Ovary (tissue), 9 donors: ENCODE results near the gene KCNA5. TPM values are rescaled to one million over a fixed set of nuclear protein-coding genes. Genes with fewer than 3 reads are reported as not detected.

Experiments
- DNase-seq, 5 donors: peaks; one replicate each; pipeline ENCODE4 v3.0.0-alpha.2; 2019 to 2020
- H3K27ac ChIP-seq, 2 donors: fragments of 200-600 bp; one replicate each; pipeline versions ENCODE4 v1.5.1 to v1.8.0; 2019 to 2022
- H3K27me3 ChIP-seq: fragments of 200-600 bp; one replicate; pipeline ENCODE4 v1.8.0; 2022
- H3K36me3 ChIP-seq: fragments of 200-600 bp; sonication (generic); one replicate; pipeline ENCODE4 v1.5.1; 2019
- H3K4me1 ChIP-seq: one replicate; pipeline ENCODE4 v1.8.1; 2013; ENCODE audit warnings: mild to moderate bottlenecking, moderate library complexity; ENCODE audit not compliant: insufficient read depth
- H3K4me3 ChIP-seq: fragments of 200-600 bp; sonication (generic); one replicate; pipeline ENCODE4 v1.5.1; 2017
- H3K9me3 ChIP-seq, 2 donors: fragments of 200-600 bp in 1 of 2; sonication (generic) in 1 of 2; one replicate each; pipeline versions ENCODE4 v1.5.1 to v1.8.1; 2013 to 2019; ENCODE audit warnings: mild to moderate bottlenecking in 1 of 2, moderate library complexity in 1 of 2
- CTCF ChIP-seq, 3 donors: fragments of 450-650 bp in 2 of 3; fragments of 200-600 bp in 1 of 3; IDR thresholded peaks; one replicate each; pipeline versions ENCODE4 v1.5.1 to v1.8.0; 2016 to 2022; ENCODE audit warnings: antibody characterized with exemption in 3 of 3, mild to moderate bottlenecking in 1 of 3
- EP300 ChIP-seq: sonication (generic); formaldehyde crosslinking; IDR thresholded peaks from one replicate; pipeline ENCODE4 v1.6.1; 2017; ENCODE audit warnings: antibody characterized with exemption
- POLR2A ChIP-seq: fragments of 450-650 bp; IDR thresholded peaks from one replicate; pipeline ENCODE4 v1.6.1; 2017; ENCODE audit warnings: antibody characterized with exemption, mild to moderate bottlenecking, moderate library complexity
- WGBS, 3 donors: extraction: QIAGEN DNeasy Blood & Tissue Kit in 1 of 3; methylation state at CpG; one replicate each; pipeline versions ENCODE4 v1.1.5 to v1.1.7; 2013 to 2017; 5-methylcytosine and 5-hydroxymethylcytosine counted together
- intact Hi-C, 4 donors: fragments of 100-400 bp; cut with DNase I; formaldehyde crosslinking; loops; one replicate each; pipeline versions ENCODE4 v1.11.0 to v1.15.1; 2022 to 2023
- polyA plus RNA-seq, 2 donors: library from polyadenylated mRNA; stranded (reverse); fragments of 200-250 nt in 1 of 2; fragments of 350-450 nt in 1 of 2; fragmentation: Illumina TruSeq in 1 of 2; extraction: RNeasy Lipid Tissue Mini Kit (QIAGEN cat#74804) in 1 of 2; gene quantifications; one replicate each; pipeline ENCODE4 v1.2.3, GENCODE V29; 2013 to 2014
- total RNA-seq, 7 donors: library from RNA; depleted of rRNA in 2 of 7; stranded (reverse); fragments of >200 nt in 2 of 7; fragmentation: NEBNext Ultra II Directional in 3 of 7; extraction: Animal tissue kit (Norgen Biotek cat#: 25700) in 3 of 7; gene quantifications; one replicate each; pipeline versions ENCODE4 v1.1.0 to v1.2.4, GENCODE V29; 2016 to 2023
- donor health status: DM: no; HTN: no; CAD: no; lungs with moderate emphysema.
- donor health status: DM: no; HTN: no; CAD: no.
- donor health status: Bipolar disorder and iron deficiency.
- donor health status: DM: yes; HTN: yes; CAD: no.
- donor health status: DM: no; HTN: no; CAD: no.
- donor health status: DM: yes; HTN: yes; CAD: no.

KCNA5 gene
- total and polyA plus RNA-seq, 9 donors: 0.34 to 3.5 (median 0.74) TPM

- Histone ChIP-seq H3K4me1 (no peaks in the 10 kb centered on the region), H3K9me3 (no peaks in the 10 kb centered on the region), H3K27me3 (no peaks in the 10 kb centered on the region), H3K36me3 (no peaks in the 10 kb centered on the region), H3K27ac (no peak overlapping the region), H3K4me3 (no peak overlapping the region)
- DNase-seq: no peak
- intact Hi-C loops: no loop called here
- WGBS, 3 donors: 60 to 67% (median 67%) methylated on average over 64 to 71 of the region's 71 CpGs
- no peak for TF ChIP-seq EP300
- TF ChIP-seq POLR2A: no peak
- TF ChIP-seq CTCF (IDR thresholded peaks at IDR 0.05): no peak
Observed at GRCh38 chr12:5044420-5045295, 979 bp downstream of the KCNA5 start.

GRCh38 chr12:5047094-5047493 is 3.4 kb downstream of the KCNA5 start:
- Histone ChIP-seq H3K9me3 (no peaks in the 10 kb centered on the region), H3K36me3 (no peaks in the 10 kb centered on the region), H3K27ac (no peak overlapping the region), H3K27me3 (no peaks in the 10 kb centered on the region), H3K4me1 (no peaks in the 10 kb centered on the region), H3K4me3 (no peak overlapping the region)
- WGBS, 3 donors: 11 to 35% (median 28%) methylated on average over 5 of the region's 5 CpGs
- intact Hi-C loops: no loop called here
- no peak for DNase-seq
- TF ChIP-seq POLR2A (no peak), EP300 (no peak)

GRCh38 chr12:5047729-5048128 is 4.0 kb downstream of the KCNA5 start:
- TF ChIP-seq CTCF (IDR thresholded peaks at IDR 0.05) (no peak), EP300 (no peak), POLR2A (no peak)
- no peak overlapping the region for H3K27ac ChIP-seq
- no peaks in the 10 kb centered on the region for H3K9me3 ChIP-seq
- intact Hi-C loops: no loop called here
- 38 to 41% (median 38%) methylated on average over 6 of the region's 6 CpGs for WGBS, 3 donors
- no peaks in the 10 kb centered on the region for H3K27me3 ChIP-seq
- no peak overlapping the region for H3K4me3 ChIP-seq
- H3K36me3 ChIP-seq: no peaks in the 10 kb centered on the region
- H3K4me1 ChIP-seq: no peaks in the 10 kb centered on the region
- no peak for DNase-seq

GRCh38 chr12:5050542-5050941 is 6.9 kb downstream of the KCNA5 start:
- H3K4me3 ChIP-seq: no peak overlapping the region
- no peaks in the 10 kb centered on the region for H3K4me1 ChIP-seq
- H3K27ac ChIP-seq: no peak overlapping the region
- H3K27me3 ChIP-seq: no peaks in the 10 kb centered on the region
- H3K9me3 ChIP-seq: no peaks in the 10 kb centered on the region
- intact Hi-C loops: no loop called here
- H3K36me3 ChIP-seq: no peaks in the 10 kb centered on the region
- DNase-seq: no peak
- TF ChIP-seq POLR2A (no peak), CTCF (IDR thresholded peaks at IDR 0.05) (no peak), EP300 (no peak)
- WGBS, 3 donors: 82 to 91% (median 88%) methylated on average over 3 of the region's 3 CpGs

GRCh38 chr12:5051334-5051733 is 7.7 kb downstream of the KCNA5 start:
- Histone ChIP-seq H3K4me3 (no peak overlapping the region), H3K36me3 (no peaks in the 10 kb centered on the region), H3K4me1 (no peaks in the 10 kb centered on the region), H3K9me3 (no peaks in the 10 kb centered on the region), H3K27me3 (no peaks in the 10 kb centered on the region), H3K27ac (no peak overlapping the region)
- 80 to 95% (median 91%) methylated on average over 2 of the region's 2 CpGs for WGBS, 3 donors
- no peak for DNase-seq
- TF ChIP-seq EP300 (no peak), POLR2A (no peak), CTCF (IDR thresholded peaks at IDR 0.05) (no peak)
- intact Hi-C loops: no loop called here
